GM12873 (cell line): Measurements from ENCODE around the gene STK11IP.

ENCODE experiments used
- TF ChIP-seq, protein P1 (sequence below): IDR thresholded peaks from 2 replicates; pipeline ENCODE4 v1.5.1; 2012; ENCODE audit warnings: low read depth, mild to moderate bottlenecking, moderate library complexity, low read length, control low read depth; ENCODE audit not compliant: insufficient read depth; ENCODE audit errors: missing control alignments

The STK11IP gene

DNA sequence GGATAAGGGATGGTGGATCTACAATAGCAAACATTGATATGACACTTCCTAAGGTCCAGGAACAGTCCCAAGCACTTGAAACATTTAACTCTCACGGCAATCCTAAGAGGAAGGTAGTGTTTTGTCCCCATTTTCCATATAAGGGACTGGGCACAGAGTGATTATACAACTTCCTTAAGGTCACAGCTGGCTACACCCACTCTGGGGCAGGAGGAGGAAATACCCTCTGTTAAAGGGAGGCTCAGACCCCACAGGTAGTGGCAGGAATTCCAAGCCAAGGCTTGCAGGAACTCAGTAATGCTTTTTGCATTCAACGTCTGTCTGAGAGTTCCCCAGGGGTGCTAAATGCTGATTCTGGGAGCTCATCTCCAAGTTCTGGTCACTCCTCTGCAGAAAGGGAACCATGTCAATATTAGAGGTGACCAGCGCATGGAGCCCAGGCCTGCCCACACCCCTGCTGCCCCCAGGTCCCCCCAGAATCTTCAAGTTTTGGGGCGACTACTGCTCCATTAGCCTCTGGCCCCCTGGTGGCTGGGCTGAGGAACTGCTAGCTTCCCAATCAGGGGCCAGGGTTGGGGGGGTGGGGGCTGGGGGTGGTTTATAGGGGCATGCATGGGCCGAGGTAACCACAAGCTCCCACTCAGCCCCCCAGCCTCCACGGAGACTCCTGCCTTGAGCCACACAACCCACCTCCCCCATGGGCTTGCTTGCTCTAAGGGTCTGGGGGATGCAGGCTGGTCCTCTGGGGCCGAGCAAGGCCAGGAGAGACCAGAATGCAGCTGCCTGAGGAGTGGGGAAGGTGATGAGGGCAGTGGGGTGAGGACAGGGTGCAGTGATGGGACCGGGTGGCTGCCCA is 37.4 kb upstream of the STK11IP start:
- TF ChIP-seq, protein P1, sequence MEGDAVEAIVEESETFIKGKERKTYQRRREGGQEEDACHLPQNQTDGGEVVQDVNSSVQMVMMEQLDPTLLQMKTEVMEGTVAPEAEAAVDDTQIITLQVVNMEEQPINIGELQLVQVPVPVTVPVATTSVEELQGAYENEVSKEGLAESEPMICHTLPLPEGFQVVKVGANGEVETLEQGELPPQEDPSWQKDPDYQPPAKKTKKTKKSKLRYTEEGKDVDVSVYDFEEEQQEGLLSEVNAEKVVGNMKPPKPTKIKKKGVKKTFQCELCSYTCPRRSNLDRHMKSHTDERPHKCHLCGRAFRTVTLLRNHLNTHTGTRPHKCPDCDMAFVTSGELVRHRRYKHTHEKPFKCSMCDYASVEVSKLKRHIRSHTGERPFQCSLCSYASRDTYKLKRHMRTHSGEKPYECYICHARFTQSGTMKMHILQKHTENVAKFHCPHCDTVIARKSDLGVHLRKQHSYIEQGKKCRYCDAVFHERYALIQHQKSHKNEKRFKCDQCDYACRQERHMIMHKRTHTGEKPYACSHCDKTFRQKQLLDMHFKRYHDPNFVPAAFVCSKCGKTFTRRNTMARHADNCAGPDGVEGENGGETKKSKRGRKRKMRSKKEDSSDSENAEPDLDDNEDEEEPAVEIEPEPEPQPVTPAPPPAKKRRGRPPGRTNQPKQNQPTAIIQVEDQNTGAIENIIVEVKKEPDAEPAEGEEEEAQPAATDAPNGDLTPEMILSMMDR, result peak; percentile 73

- TF ChIP-seq, protein P1, result no peak
Measured at GRCh38 chr2:219560893-219561178, 36.8 kb upstream of the STK11IP start.

DNA sequence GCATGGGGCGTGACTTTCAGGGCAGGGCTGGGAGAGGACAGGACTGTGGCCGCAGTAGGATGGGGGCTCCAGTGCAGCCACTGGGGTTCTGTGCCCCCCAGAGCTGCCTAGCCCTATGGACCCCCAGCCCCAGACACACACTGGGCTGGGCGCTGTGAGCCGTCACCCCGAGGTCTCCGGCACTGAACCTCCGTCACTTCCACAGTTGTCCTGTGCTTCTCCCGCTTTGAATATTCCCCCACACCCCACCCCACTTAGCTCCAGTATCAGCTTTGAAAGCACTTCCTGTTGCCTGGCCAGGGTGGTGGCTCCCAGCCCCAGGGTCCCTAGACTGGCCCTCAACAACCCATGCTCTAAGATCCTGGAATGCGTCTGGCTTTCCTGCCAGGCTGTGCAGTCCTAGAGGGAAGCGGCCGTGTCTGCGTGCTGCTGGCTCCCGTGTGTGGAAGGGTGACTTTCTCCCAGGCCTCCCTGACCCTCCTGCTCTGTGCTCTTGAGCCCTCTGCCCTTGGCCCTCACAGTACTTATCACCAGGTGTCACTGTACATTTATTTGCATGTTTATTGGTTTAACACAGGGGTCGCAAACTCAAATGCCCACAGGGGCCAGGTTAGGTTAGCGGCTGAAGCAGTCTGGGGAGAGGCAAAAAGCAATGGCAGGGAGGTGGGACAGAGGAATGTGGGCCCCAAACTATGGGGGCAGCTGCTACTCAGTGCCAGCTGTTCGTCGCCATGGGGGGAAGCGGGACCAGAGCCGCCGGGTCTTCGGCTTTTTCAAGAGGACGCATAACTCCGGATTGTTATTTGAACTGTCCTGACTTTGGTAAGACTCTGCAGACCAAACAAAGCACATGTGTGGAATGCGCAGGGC is 36.2 kb upstream of the STK11IP start:
- TF ChIP-seq, protein P1, result no peak

DNA sequence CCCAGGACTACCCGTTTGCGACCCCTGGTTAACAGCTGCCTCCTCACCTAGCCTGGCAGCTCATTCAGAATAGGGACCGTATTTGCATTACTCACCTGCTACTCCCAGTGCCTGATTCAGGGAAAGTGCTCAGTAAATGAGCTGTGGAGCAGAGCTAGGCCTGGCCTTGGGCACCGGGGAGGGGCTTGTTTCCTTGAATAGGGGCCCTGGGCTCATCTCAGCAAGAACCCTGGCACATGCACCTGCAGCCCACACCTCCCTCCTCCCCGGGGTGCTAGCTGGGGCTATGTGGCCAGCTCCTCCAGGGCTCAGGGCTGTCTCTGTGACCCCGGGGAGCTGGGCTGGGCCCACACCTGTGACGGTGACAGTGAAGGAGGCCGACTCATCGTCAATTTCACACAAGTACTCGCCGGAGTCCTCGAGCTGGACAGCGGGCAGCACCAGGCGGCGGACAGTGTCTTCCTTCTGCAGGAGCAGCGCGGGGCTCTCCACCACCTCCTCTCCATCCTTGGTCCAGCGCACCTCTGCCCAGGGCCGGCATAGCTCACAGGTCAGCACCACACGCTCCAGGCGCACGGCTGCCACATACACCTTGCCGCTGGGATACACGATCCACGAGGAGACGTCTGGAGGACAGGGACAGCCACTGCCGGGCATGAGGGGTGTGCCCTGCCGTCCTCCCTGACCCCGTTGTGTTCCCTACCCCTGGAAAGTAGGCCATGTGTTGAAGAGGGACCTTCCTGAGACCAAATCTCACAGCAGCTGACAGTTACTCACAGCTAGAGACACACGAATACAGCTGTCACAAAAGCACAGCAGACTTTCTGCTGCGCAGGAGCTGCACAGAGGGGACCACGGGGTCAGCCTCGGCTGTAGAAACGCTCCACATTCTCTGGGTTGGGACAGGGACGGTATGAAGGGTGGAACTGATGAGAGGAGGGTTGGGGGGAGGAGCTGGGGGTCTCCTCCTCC is 35.3 kb upstream of the STK11IP start:
- TF ChIP-seq, protein P1, result no peak

GRCh38 chr2:219563271-219563928 is 34.3 kb upstream of the STK11IP start:
- TF ChIP-seq, protein P1, result no peak

GRCh38 chr2:219565130-219566080 is 32.3 kb upstream of the STK11IP start:
- TF ChIP-seq, protein P1, result no peak
